Measurements from ENCODE around the gene GTF2A1.
"Not testable (repeated sequence)": the region's sequence is repeated elsewhere in the genome, so short reads cannot be mapped to it uniquely, and the experiment has no call there.

Gene GTF2A1

GRCh38 chr14:81231540-81231939 is 10.8 kb upstream of the GTF2A1 start:
- DNase-seq: no peak

GRCh38 chr14:81224222-81224621 is 3.5 kb upstream of the GTF2A1 start:
- DNase-seq: no peak

- not testable (repeated sequence) for DNase-seq
Measured at GRCh38 chr14:81223788-81224187, 3.0 kb upstream of the GTF2A1 start.

GRCh38 chr14:81222691-81223090 is 1.9 kb upstream of the GTF2A1 start:
- no peak for DNase-seq

- no peak for DNase-seq
Measured at GRCh38 chr14:81222126-81222525, 1.4 kb upstream of the GTF2A1 start.

- no peak for DNase-seq
Measured at GRCh38 chr14:81221579-81222102, 882 bp upstream of the GTF2A1 start.

- no peak for DNase-seq
Measured at GRCh38 chr14:81220580-81220829, 254 bp downstream of the GTF2A1 start.

GRCh38 chr14:81219759-81220579 is 790 bp downstream of the GTF2A1 start:
- DNase-seq: peak; percentile 34

GRCh38 chr14:81219210-81219758 is 1.5 kb downstream of the GTF2A1 start:
- peak; percentile 98 for DNase-seq

- DNase-seq: peak; percentile 18
Measured at GRCh38 chr14:81211844-81212243, 8.9 kb downstream of the GTF2A1 start.

- peak; percentile 19 for DNase-seq
Measured at GRCh38 chr14:81209167-81209836, 11.5 kb downstream of the GTF2A1 start.

- DNase-seq: no peak
Measured at GRCh38 chr14:81208489-81208888, 12.3 kb downstream of the GTF2A1 start.

- no peak for DNase-seq
Measured at GRCh38 chr14:81206115-81206514, 14.6 kb downstream of the GTF2A1 start.

GRCh38 chr14:81205639-81206038 is 15.1 kb downstream of the GTF2A1 start:
- no peak for DNase-seq

- no peak for DNase-seq
Measured at GRCh38 chr14:81200054-81200453, 20.7 kb downstream of the GTF2A1 start.

GRCh38 chr14:81199084-81199483 is 21.7 kb downstream of the GTF2A1 start:
- DNase-seq: no peak

- no peak for DNase-seq
Measured at GRCh38 chr14:81198651-81199050, 22.1 kb downstream of the GTF2A1 start.

- no peak for DNase-seq
Measured at GRCh38 chr14:81193924-81194633, 26.7 kb downstream of the GTF2A1 start.

GRCh38 chr14:81192594-81192993 is 28.2 kb downstream of the GTF2A1 start:
- no peak for DNase-seq

- no peak for DNase-seq
Measured at GRCh38 chr14:81187832-81188522, 32.8 kb downstream of the GTF2A1 start.

GRCh38 chr14:81179631-81180030 is 41.1 kb downstream of the GTF2A1 start:
- DNase-seq: no peak

- DNase-seq: no peak
Measured at GRCh38 chr14:81178063-81178462, 42.7 kb downstream of the GTF2A1 start.

- no peak for DNase-seq
Measured at GRCh38 chr14:81177225-81177624, 43.5 kb downstream of the GTF2A1 start.
